ENCODE measurements around the gene ARHGAP28.

DNA sequence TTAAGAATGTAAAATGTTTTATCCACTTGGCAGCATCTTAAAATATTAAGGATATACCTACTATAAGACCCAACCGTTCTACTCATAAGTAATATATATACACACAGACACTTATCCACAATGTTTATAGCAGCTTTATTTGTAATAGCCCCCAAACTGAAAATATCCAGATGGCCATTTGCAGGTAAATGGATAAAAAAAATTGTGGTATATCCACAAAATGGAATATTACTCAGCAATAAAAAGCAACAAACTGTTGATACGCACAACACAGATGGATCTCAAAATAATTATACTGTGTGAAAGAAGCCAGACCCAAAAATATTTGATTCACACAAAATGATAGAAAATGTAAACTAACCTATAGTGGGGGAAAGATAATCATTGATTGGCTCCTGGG, 122.0 kb downstream of the ARHGAP28 start:
- TF ChIP-seq POLR2A (IDR thresholded peaks at IDR 0.05) = no peak
- TF ChIP-seq, protein P1, sequence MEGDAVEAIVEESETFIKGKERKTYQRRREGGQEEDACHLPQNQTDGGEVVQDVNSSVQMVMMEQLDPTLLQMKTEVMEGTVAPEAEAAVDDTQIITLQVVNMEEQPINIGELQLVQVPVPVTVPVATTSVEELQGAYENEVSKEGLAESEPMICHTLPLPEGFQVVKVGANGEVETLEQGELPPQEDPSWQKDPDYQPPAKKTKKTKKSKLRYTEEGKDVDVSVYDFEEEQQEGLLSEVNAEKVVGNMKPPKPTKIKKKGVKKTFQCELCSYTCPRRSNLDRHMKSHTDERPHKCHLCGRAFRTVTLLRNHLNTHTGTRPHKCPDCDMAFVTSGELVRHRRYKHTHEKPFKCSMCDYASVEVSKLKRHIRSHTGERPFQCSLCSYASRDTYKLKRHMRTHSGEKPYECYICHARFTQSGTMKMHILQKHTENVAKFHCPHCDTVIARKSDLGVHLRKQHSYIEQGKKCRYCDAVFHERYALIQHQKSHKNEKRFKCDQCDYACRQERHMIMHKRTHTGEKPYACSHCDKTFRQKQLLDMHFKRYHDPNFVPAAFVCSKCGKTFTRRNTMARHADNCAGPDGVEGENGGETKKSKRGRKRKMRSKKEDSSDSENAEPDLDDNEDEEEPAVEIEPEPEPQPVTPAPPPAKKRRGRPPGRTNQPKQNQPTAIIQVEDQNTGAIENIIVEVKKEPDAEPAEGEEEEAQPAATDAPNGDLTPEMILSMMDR (IDR thresholded peaks at IDR 0.05) = no peak
